WTC11 (cell line): ENCODE data around the gene SLC9C1.

ENCODE experiments used
- JUN ChIP-seq: sonication (generic); formaldehyde crosslinking; IDR thresholded peaks from 2 replicates; pipeline ENCODE4 v1.8.0; 2023; ENCODE audit warnings: mild to moderate bottlenecking, missing genetic modification reagents
- MYBL2 ChIP-seq: sonication (generic); formaldehyde crosslinking; IDR thresholded peaks from 2 replicates; pipeline ENCODE4 v1.8.1; 2023; ENCODE audit warnings: mild to moderate bottlenecking, moderate library complexity, missing genetic modification reagents
- TF ChIP-seq, protein P1 (sequence below): sonication (generic); formaldehyde crosslinking; IDR thresholded peaks from 2 replicates; pipeline ENCODE4 v1.8.0; 2023; ENCODE audit warnings: mild to moderate bottlenecking, missing genetic modification reagents
- TF ChIP-seq, protein P2 (sequence below): fragments of 200-600 bp; IDR thresholded peaks from 2 replicates; pipeline ENCODE4 v1.8.0; 2022; ENCODE audit warnings: antibody characterized with exemption

DNA sequence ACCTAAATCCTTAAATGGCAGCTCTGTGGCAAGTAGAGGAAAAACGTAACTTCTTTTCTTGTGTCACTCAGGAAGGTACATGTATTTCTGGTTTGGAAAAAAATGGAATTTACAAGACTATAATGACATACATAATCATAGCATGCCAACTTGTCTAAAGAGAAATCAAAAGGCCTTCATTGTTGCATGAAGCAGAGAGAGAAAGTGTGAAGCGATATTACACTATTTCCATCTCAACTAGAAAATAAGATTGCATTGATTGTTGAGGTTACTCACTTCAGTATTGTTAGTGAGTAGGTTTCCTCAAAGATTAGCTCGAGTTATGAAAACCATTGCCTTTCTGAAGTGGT is 93.7 kb downstream of the SLC9C1 start:
- TF ChIP-seq MYBL2 (CRISPR knock-in tag) (no peak), JUN (CRISPR knock-in tag) (no peak)
- TF ChIP-seq, protein P1, sequence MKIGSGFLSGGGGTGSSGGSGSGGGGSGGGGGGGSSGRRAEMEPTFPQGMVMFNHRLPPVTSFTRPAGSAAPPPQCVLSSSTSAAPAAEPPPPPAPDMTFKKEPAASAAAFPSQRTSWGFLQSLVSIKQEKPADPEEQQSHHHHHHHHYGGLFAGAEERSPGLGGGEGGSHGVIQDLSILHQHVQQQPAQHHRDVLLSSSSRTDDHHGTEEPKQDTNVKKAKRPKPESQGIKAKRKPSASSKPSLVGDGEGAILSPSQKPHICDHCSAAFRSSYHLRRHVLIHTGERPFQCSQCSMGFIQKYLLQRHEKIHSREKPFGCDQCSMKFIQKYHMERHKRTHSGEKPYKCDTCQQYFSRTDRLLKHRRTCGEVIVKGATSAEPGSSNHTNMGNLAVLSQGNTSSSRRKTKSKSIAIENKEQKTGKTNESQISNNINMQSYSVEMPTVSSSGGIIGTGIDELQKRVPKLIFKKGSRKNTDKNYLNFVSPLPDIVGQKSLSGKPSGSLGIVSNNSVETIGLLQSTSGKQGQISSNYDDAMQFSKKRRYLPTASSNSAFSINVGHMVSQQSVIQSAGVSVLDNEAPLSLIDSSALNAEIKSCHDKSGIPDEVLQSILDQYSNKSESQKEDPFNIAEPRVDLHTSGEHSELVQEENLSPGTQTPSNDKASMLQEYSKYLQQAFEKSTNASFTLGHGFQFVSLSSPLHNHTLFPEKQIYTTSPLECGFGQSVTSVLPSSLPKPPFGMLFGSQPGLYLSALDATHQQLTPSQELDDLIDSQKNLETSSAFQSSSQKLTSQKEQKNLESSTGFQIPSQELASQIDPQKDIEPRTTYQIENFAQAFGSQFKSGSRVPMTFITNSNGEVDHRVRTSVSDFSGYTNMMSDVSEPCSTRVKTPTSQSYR (CRISPR knock-in tag): no peak
- TF ChIP-seq, protein P2, sequence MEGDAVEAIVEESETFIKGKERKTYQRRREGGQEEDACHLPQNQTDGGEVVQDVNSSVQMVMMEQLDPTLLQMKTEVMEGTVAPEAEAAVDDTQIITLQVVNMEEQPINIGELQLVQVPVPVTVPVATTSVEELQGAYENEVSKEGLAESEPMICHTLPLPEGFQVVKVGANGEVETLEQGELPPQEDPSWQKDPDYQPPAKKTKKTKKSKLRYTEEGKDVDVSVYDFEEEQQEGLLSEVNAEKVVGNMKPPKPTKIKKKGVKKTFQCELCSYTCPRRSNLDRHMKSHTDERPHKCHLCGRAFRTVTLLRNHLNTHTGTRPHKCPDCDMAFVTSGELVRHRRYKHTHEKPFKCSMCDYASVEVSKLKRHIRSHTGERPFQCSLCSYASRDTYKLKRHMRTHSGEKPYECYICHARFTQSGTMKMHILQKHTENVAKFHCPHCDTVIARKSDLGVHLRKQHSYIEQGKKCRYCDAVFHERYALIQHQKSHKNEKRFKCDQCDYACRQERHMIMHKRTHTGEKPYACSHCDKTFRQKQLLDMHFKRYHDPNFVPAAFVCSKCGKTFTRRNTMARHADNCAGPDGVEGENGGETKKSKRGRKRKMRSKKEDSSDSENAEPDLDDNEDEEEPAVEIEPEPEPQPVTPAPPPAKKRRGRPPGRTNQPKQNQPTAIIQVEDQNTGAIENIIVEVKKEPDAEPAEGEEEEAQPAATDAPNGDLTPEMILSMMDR: no peak
